H1 (cell line): Measurements from ENCODE around the gene KRTAP10-2. TPM values are rescaled to one million over a fixed set of nuclear protein-coding genes. Genes with fewer than 3 reads are reported as not detected.

ENCODE experiments used
- CTCF ChIA-PET: fragments of 300-600 bp; sonication (Branson Sonifier 250); formaldehyde crosslinking; loops from one replicate; lab custom pipeline; 2021; ENCODE audit not compliant: partially characterized antibody; lab: Charles Lee
- POLR2A ChIA-PET: fragments of 300-600 bp; sonication (Branson Sonifier 250); formaldehyde crosslinking; loops from one replicate; lab custom pipeline; 2021; ENCODE audit warnings: inconsistent platforms; ENCODE audit not compliant: partially characterized antibody; lab: Charles Lee
- DNase-seq, 2 experiments: peaks; one replicate each; pipeline versions ENCODE4 v3.0.0 to v3.0.0-alpha.2; 2010 to 2022; ENCODE audit warnings: low spot score in 2 of 2, low read depth in 1 of 2, mixed read lengths in 1 of 2
- FAIRE-seq: peaks from 2 replicates; lab custom pipeline; 2011; peaks lifted over from hg19 to GRCh38; lab: Jason Lieb, UNC
- H2AFZ ChIP-seq: 2 replicates; pipeline ENCODE4 v1.8.1; 2012; ENCODE audit warnings: low read length, inconsistent platforms
- H2AK5ac ChIP-seq: 2 replicates; pipeline ENCODE4 v1.6.1; 2013; ENCODE audit warnings: low read depth, low read length
- H2BK120ac ChIP-seq: replicated peaks from 2 replicates; pipeline ENCODE3; 2013; ENCODE audit warnings: low read depth, low read length, inconsistent platforms
- H2BK12ac ChIP-seq: 2 replicates; pipeline ENCODE4 v1.6.1; 2013; ENCODE audit warnings: low read depth, low read length
- H2BK15ac ChIP-seq: 2 replicates; pipeline ENCODE4 v1.6.1; 2013; ENCODE audit warnings: low read length
- H2BK20ac ChIP-seq: 2 replicates; pipeline ENCODE4 v1.6.1; 2013; ENCODE audit warnings: low read length
- H2BK5ac ChIP-seq: 2 replicates; pipeline ENCODE4 v1.6.1; 2013; ENCODE audit warnings: low read depth, low read length
- H3K14ac ChIP-seq: 2 replicates; pipeline ENCODE4 v1.6.1; 2013; ENCODE audit warnings: inconsistent platforms; ENCODE audit not compliant: insufficient read length
- H3K18ac ChIP-seq: 2 replicates; pipeline ENCODE4 v1.6.1; 2013; ENCODE audit warnings: low read length; ENCODE audit errors: extremely low read depth
- H3K23ac ChIP-seq: 2 replicates; pipeline ENCODE4 v1.6.1; 2013; ENCODE audit warnings: inconsistent platforms; ENCODE audit not compliant: insufficient read length
- H3K23me2 ChIP-seq: 2 replicates; pipeline ENCODE4 v1.6.1; 2013; ENCODE audit warnings: low read depth, low read length
- H3K27ac ChIP-seq: 2 replicates; pipeline ENCODE4 v1.6.1; 2011; ENCODE audit warnings: low read depth, low read length, inconsistent platforms
- H3K27me3 ChIP-seq, 4 experiments: replicated peaks in 1 of 4; 1 replicate in 1 of 4; 2 replicates in 3 of 4; pipeline versions ENCODE4 v1.6.1 to v1.8.1; 2011 to 2013; ENCODE audit warnings: low read length in 3 of 4, mild to moderate bottlenecking in 3 of 4, inconsistent platforms in 2 of 4, mixed read lengths in 2 of 4, moderate library complexity in 1 of 4; ENCODE audit not compliant: control insufficient read depth in 3 of 4, insufficient read depth in 3 of 4; ENCODE audit errors: extremely low read depth in 1 of 4
- H3K36me3 ChIP-seq, 4 experiments: 2 replicates each; pipeline versions ENCODE4 v1.6.1 to v1.8.1; 2011 to 2013; ENCODE audit warnings: mild to moderate bottlenecking in 4 of 4, low read length in 3 of 4, moderate library complexity in 2 of 4, control low read depth in 1 of 4, inconsistent platforms in 1 of 4; ENCODE audit not compliant: insufficient read depth in 4 of 4, control insufficient read depth in 2 of 4
- H3K4ac ChIP-seq: replicated peaks from 2 replicates; pipeline ENCODE3; 2013; ENCODE audit warnings: low read length, low read depth, mixed read lengths, inconsistent platforms; ENCODE audit not compliant: insufficient read length
- H3K4me1 ChIP-seq, 4 experiments: replicated peaks in 1 of 4; 1 replicate in 1 of 4; 2 replicates in 3 of 4; pipeline versions ENCODE4 v1.6.1 to v1.8.1; 2011 to 2013; ENCODE audit warnings: low read length in 3 of 4, inconsistent platforms in 2 of 4, mixed read lengths in 1 of 4; ENCODE audit not compliant: insufficient read depth in 4 of 4, control insufficient read depth in 3 of 4
- H3K4me2 ChIP-seq, 2 experiments: 2 replicates each; pipeline versions ENCODE4 v1.6.1 to v1.8.1; 2011 to 2013; ENCODE audit warnings: low read depth in 2 of 2, low read length in 2 of 2, control low read depth in 1 of 2, inconsistent platforms in 1 of 2, mild to moderate bottlenecking in 1 of 2; ENCODE audit not compliant: insufficient read depth in 1 of 2
- H3K4me3 ChIP-seq, 4 experiments: fragments of 200-600, 300-600 bp in 1 of 4; sonication (generic), shearing (Covaris generic), sonication (Bioruptor Twin) in 1 of 4; 2 replicates each; pipeline versions ENCODE4 v1.5.1 to v1.8.1; 2011 to 2016; ENCODE audit warnings: low read length in 4 of 4, low read depth in 3 of 4, control low read depth in 2 of 4, inconsistent platforms in 2 of 4, mild to moderate bottlenecking in 2 of 4, mixed read lengths in 1 of 4, moderate library complexity in 1 of 4; ENCODE audit not compliant: insufficient read depth in 2 of 4; ENCODE audit errors: extremely low read depth in 1 of 4
- H3K56ac ChIP-seq: replicated peaks from 2 replicates; pipeline ENCODE3; 2013; ENCODE audit warnings: low read depth, mild to moderate bottlenecking, mixed read lengths, low read length, inconsistent platforms; ENCODE audit not compliant: insufficient read length
- H3K79me1 ChIP-seq: 2 replicates; pipeline ENCODE4 v1.6.1; 2013; ENCODE audit warnings: low read depth, low read length, control low read depth
- H3K79me2 ChIP-seq, 2 experiments: 2 replicates each; pipeline versions ENCODE4 v1.6.1 to v1.8.1; 2012 to 2013; ENCODE audit warnings: low read length in 2 of 2, mild to moderate bottlenecking in 2 of 2, inconsistent platforms in 1 of 2; ENCODE audit not compliant: insufficient read depth in 2 of 2, control insufficient read depth in 1 of 2
- H3K9ac ChIP-seq, 4 experiments: replicated peaks in 1 of 4; 1 replicate in 1 of 4; 2 replicates in 3 of 4; pipeline versions ENCODE4 v1.6.1 to v1.8.1; 2011 to 2013; ENCODE audit warnings: low read depth in 3 of 4, low read length in 3 of 4, control low read depth in 2 of 4, mild to moderate bottlenecking in 2 of 4, moderate library complexity in 2 of 4, inconsistent platforms in 1 of 4; ENCODE audit errors: extremely low read depth in 1 of 4
- H3K9me3 ChIP-seq, 2 experiments: 2 replicates each; pipeline versions ENCODE4 v1.6.1 to v1.8.1; 2012 to 2013; ENCODE audit warnings: mild to moderate bottlenecking in 2 of 2, moderate library complexity in 2 of 2, control low read depth in 1 of 2, inconsistent platforms in 1 of 2, low read depth in 1 of 2, low read length in 1 of 2, mixed read lengths in 1 of 2; ENCODE audit not compliant: insufficient read depth in 2 of 2
- H4K20me1 ChIP-seq, 2 experiments: replicated peaks in 1 of 2; 2 replicates each; pipeline versions ENCODE3 to v1.8.1; 2011 to 2013; ENCODE audit warnings: inconsistent platforms in 2 of 2, low read length in 2 of 2, mild to moderate bottlenecking in 1 of 2; ENCODE audit not compliant: insufficient read depth in 2 of 2, control insufficient read depth in 1 of 2
- H4K5ac ChIP-seq: 2 replicates; pipeline ENCODE4 v1.6.1; 2013; ENCODE audit warnings: low read length, low read depth, mixed read lengths, inconsistent platforms; ENCODE audit not compliant: insufficient read length
- H4K8ac ChIP-seq: 2 replicates; pipeline ENCODE4 v1.8.0; 2013; ENCODE audit warnings: mild to moderate bottlenecking, moderate library complexity, low read length, inconsistent platforms; ENCODE audit not compliant: insufficient read depth; ENCODE audit errors: extremely low read depth
- H4K91ac ChIP-seq: replicated peaks from 2 replicates; pipeline ENCODE3; 2013; ENCODE audit warnings: low read length, mixed read lengths, inconsistent platforms; ENCODE audit not compliant: insufficient read length
- CBX5 ChIP-seq: fragments of 300-800, 300-1000 bp; sonication (generic); IDR thresholded peaks from 2 replicates; pipeline ENCODE4 v1.7.1; 2016; ENCODE audit warnings: antibody characterized with exemption, low read length, low read depth
- FOSL1 ChIP-seq: IDR thresholded peaks from 2 replicates; pipeline ENCODE4 v1.6.1; 2011; ENCODE audit warnings: mild to moderate bottlenecking, low read depth, low read length, moderate library complexity; ENCODE audit not compliant: insufficient read depth
- HDAC6 ChIP-seq: IDR thresholded peaks from one replicate; pipeline ENCODE4 v1.7.1; 2012; ENCODE audit warnings: low read depth, mild to moderate bottlenecking, inconsistent platforms, low read length, moderate library complexity
- JUN ChIP-seq: IDR thresholded peaks from 2 replicates; pipeline ENCODE4 v1.6.1; 2011; ENCODE audit warnings: low read depth, mild to moderate bottlenecking, improper control_type of control experiment, low read length
- JUND ChIP-seq: IDR thresholded peaks from 2 replicates; pipeline ENCODE4 v1.6.1; 2011; ENCODE audit warnings: mild to moderate bottlenecking, improper control_type of control experiment, low read length
- MAFK ChIP-seq: IDR thresholded peaks from 2 replicates; pipeline ENCODE4 v1.6.1; 2012; ENCODE audit warnings: low read depth, mild to moderate bottlenecking, improper control_type of control experiment, low read length
- TAF1 ChIP-seq: IDR thresholded peaks from 2 replicates; pipeline ENCODE4 v1.6.1; 2011; ENCODE audit warnings: mild to moderate bottlenecking, low read depth, low read length
- WGBS, 2 experiments: shearing (Covaris generic) in 1 of 2; methylation state at CpG; one replicate each; pipeline versions ENCODE4 v1.1.6 to v1.1.7; 2013 to 2015; ENCODE audit warnings: low lambda C conversion rate in 2 of 2, mixed read lengths in 2 of 2, inconsistent platforms in 1 of 2, low coverage in 1 of 2, missing lambda C conversion rate in 1 of 2; ENCODE audit not compliant: insufficient replicate concordance in 2 of 2, insufficient coverage in 1 of 2, insufficient read length in 1 of 2; ENCODE audit errors: extremely low coverage in 1 of 2, missing lambda C conversion rate in 1 of 2; 5-methylcytosine and 5-hydroxymethylcytosine counted together
- polyA plus RNA-seq, 7 experiments: library from polyadenylated mRNA; depleted of rRNA in 3 of 7; stranded (reverse) in 5 of 7; unstranded in 2 of 7; fragments of >200 nt in 5 of 7; fragments of 200-250 nt in 2 of 7; gene quantifications; 1 replicate in 5 of 7; 2 replicates in 1 of 7; 4 replicates in 1 of 7; pipeline versions ENCODE4 v1.2.1 to v1.2.3, GENCODE V29; 2011 to 2013; ENCODE audit warnings: missing spikeins in 2 of 7, mixed read lengths in 2 of 7
- total RNA-seq: library from RNA; stranded (reverse); fragmentation: NEBNext Ultra II Directional; extraction: Animal tissue kit (Norgen Biotek cat#: 25700); gene quantifications from 2 replicates; pipeline ENCODE4 v1.2.1, GENCODE V29; 2021

KRTAP10-2 gene
- total and polyA plus RNA-seq, 2 of the 8 experiments (the other 6 are each of a cell fraction or from before 2014, with no cell fraction given): 0.11 TPM; not detected in 1

DNA sequence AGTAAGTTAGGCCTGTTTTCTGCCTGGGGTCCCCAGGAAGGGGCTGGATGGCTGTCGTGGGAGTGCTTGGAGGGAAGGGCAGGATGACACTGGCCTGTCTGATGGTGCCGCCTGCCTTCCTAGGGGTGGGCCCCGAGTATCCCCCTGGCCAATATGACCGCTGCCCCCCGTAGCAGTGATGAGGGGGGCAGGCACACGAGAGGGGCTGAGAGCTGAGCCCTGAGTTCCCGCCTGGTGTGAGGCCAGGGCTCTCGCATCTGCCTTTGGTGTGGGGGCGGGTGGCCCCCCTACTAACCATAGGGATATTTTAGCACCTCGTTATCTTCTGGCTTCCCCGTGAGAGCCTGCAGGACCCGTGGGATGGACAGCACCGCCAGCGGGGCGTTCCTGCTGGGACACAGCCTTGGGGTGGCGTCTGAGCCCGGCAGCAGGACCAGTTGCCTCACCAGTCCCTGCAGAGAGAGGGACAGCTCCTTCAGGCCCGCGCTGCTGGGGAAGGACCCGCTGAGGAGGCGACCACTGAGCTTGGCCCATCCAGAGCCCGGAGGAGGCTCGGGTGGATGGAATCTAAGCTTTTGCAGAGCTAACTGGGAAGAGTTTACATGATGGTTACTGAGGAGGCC is 21.7 kb downstream of the KRTAP10-2 start:
- no peak overlapping the region for H2AFZ ChIP-seq
- H2BK15ac ChIP-seq: no peak overlapping the region
- no peak overlapping the region for H4K91ac ChIP-seq
- ChIA-PET POLR2A (no interaction called here), CTCF (interaction anchor here (1.2 to 1.7 kb wide), 4 partner anchors 9 to 264 kb away, joined by 3 to 5 read pairs (median 4); no protein-coding TSS in a partner anchor)
- DNase-seq (no peak), FAIRE-seq (no peak)
- H3K4me1 ChIP-seq: peaks cover 0 to 3% (median 0%) of the 10 kb centered on the region in 4 experiments; a peak in 1 of 7 replicates
- H2BK120ac ChIP-seq: no peak overlapping the region
- TF ChIP-seq FOSL1 (no peak), JUN (no peak), CBX5 (no peak), HDAC6 (no peak), TAF1 (no peak), MAFK (no peak), JUND (no peak)
- no peak overlapping the region for H2BK5ac ChIP-seq
- 0 out of 4 replicates have a peak, but pooled peaks cover 0 to 2% of the 10 kb centered on the region in 2 experiments for H3K9me3 ChIP-seq
- H3K4ac ChIP-seq: no peak overlapping the region
- H3K18ac ChIP-seq: no peak overlapping the region
- no peak overlapping the region for H3K9ac ChIP-seq
- no peak overlapping the region for H2BK20ac ChIP-seq
- H3K79me2 ChIP-seq: no peaks in the 10 kb centered on the region
- WGBS, 2 experiments: 90% methylated on average over 19 of the region's 23 CpGs; no CpG with 5 or more reads in 1 of the 2 experiments
- no peak overlapping the region for H2BK12ac ChIP-seq
- no peaks in the 10 kb centered on the region for H3K79me1 ChIP-seq
- H3K4me3 ChIP-seq: no peak overlapping the region
- no peaks in the 10 kb centered on the region for H3K36me3 ChIP-seq
- H3K4me2 ChIP-seq: no peak overlapping the region
- peaks cover 0 to 2% of the 10 kb centered on the region in 2 experiments for H4K20me1 ChIP-seq
- H3K23ac ChIP-seq: no peak overlapping the region
- H4K5ac ChIP-seq: no peak overlapping the region
- H3K27ac ChIP-seq: no peak overlapping the region
- peaks cover 6% of the 10 kb centered on the region; the same call in 1 of the 2 replicates for H3K23me2 ChIP-seq
- H2AK5ac ChIP-seq: no peak overlapping the region
- no peak overlapping the region for H4K8ac ChIP-seq
- peaks cover 0 to 3% (median 0%) of the 10 kb centered on the region in 4 experiments; a peak in 1 of 7 replicates for H3K27me3 ChIP-seq
- no peak overlapping the region for H3K56ac ChIP-seq
- no peak overlapping the region for H3K14ac ChIP-seq
